Measurements from ENCODE around the gene MEX3D. TPM values are rescaled to one million over a fixed set of nuclear protein-coding genes. Genes with fewer than 3 reads are reported as not detected.

The MEX3D gene
- total and polyA plus RNA-seq, 4 donors: 0.92 to 9.1 (median 5.2) TPM

- TF ChIP-seq HNF4A (conservative IDR thresholded peaks at IDR 0.05): no peak
- no peak for TF ChIP-seq FOXA1 (IDR thresholded peaks at IDR 0.05)
- TF ChIP-seq EGR1 (IDR thresholded peaks at IDR 0.05; ENCODE audit: low read depth in 2 of 2): no peak
- TF ChIP-seq, protein P1, sequence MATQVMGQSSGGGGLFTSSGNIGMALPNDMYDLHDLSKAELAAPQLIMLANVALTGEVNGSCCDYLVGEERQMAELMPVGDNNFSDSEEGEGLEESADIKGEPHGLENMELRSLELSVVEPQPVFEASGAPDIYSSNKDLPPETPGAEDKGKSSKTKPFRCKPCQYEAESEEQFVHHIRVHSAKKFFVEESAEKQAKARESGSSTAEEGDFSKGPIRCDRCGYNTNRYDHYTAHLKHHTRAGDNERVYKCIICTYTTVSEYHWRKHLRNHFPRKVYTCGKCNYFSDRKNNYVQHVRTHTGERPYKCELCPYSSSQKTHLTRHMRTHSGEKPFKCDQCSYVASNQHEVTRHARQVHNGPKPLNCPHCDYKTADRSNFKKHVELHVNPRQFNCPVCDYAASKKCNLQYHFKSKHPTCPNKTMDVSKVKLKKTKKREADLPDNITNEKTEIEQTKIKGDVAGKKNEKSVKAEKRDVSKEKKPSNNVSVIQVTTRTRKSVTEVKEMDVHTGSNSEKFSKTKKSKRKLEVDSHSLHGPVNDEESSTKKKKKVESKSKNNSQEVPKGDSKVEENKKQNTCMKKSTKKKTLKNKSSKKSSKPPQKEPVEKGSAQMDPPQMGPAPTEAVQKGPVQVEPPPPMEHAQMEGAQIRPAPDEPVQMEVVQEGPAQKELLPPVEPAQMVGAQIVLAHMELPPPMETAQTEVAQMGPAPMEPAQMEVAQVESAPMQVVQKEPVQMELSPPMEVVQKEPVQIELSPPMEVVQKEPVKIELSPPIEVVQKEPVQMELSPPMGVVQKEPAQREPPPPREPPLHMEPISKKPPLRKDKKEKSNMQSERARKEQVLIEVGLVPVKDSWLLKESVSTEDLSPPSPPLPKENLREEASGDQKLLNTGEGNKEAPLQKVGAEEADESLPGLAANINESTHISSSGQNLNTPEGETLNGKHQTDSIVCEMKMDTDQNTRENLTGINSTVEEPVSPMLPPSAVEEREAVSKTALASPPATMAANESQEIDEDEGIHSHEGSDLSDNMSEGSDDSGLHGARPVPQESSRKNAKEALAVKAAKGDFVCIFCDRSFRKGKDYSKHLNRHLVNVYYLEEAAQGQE (IDR thresholded peaks at IDR 0.05): no peak
- TF ChIP-seq SP1 (IDR thresholded peaks at IDR 0.05): no peak
- no peak for TF ChIP-seq ZBTB33 (IDR thresholded peaks at IDR 0.05)
- TF ChIP-seq FOXA2 (IDR thresholded peaks at IDR 0.05): no peak
- no peak for TF ChIP-seq JUND (IDR thresholded peaks at IDR 0.05)
- TF ChIP-seq TAF1 (conservative IDR thresholded peaks at IDR 0.05): no peak
- TF ChIP-seq, protein P2, sequence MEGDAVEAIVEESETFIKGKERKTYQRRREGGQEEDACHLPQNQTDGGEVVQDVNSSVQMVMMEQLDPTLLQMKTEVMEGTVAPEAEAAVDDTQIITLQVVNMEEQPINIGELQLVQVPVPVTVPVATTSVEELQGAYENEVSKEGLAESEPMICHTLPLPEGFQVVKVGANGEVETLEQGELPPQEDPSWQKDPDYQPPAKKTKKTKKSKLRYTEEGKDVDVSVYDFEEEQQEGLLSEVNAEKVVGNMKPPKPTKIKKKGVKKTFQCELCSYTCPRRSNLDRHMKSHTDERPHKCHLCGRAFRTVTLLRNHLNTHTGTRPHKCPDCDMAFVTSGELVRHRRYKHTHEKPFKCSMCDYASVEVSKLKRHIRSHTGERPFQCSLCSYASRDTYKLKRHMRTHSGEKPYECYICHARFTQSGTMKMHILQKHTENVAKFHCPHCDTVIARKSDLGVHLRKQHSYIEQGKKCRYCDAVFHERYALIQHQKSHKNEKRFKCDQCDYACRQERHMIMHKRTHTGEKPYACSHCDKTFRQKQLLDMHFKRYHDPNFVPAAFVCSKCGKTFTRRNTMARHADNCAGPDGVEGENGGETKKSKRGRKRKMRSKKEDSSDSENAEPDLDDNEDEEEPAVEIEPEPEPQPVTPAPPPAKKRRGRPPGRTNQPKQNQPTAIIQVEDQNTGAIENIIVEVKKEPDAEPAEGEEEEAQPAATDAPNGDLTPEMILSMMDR (IDR thresholded peaks at IDR 0.05; ENCODE audit: low read depth, low read length, missing input control): no peak
- no peak for TF ChIP-seq NR2F2 (IDR thresholded peaks at IDR 0.05)
- TF ChIP-seq HNF4G (IDR thresholded peaks at IDR 0.05): no peak
- TF ChIP-seq, protein P3, sequence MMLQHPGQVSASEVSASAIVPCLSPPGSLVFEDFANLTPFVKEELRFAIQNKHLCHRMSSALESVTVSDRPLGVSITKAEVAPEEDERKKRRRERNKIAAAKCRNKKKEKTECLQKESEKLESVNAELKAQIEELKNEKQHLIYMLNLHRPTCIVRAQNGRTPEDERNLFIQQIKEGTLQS (IDR thresholded peaks at IDR 0.05): no peak
- TF ChIP-seq, protein P4, sequence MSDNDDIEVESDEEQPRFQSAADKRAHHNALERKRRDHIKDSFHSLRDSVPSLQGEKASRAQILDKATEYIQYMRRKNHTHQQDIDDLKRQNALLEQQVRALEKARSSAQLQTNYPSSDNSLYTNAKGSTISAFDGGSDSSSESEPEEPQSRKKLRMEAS (IDR thresholded peaks at IDR 0.05): no peak
- TF ChIP-seq YY1 (IDR thresholded peaks at IDR 0.05): no peak
- TF ChIP-seq GABPA (IDR thresholded peaks at IDR 0.05 in 1 of 2, conservative IDR thresholded peaks at IDR 0.05 in 1 of 2): no peak
- no peak for TF ChIP-seq RAD21 (IDR thresholded peaks at IDR 0.05)
- no peak for TF ChIP-seq RXRA (IDR thresholded peaks at IDR 0.05)
- no peak overlapping the region for H3K27ac ChIP-seq (ENCODE audit: low read depth in 1 of 2, low read length in 2 of 2)
- H3K9me3 ChIP-seq (ENCODE audit: control insufficient read depth in 4 of 4, low read length in 3 of 4): no peaks in the 10 kb centered on the region
- H3K4me3 ChIP-seq (ENCODE audit: low read depth in 1 of 3, low read length in 3 of 3): no peak overlapping the region
- no peaks in the 10 kb centered on the region for H3K36me3 ChIP-seq (ENCODE audit: control insufficient read depth in 4 of 4, insufficient read depth in 3 of 4, low read depth in 1 of 4, low read length in 3 of 4)
- no peaks in the 10 kb centered on the region for H3K27me3 ChIP-seq (ENCODE audit: control insufficient read depth in 4 of 4, insufficient read depth in 4 of 4, low read length in 3 of 4)
- WGBS: 78% methylated on average over 23 of the region's 23 CpGs
- H3K9ac ChIP-seq (ENCODE audit: low read depth in 1 of 2, low read length in 2 of 2): no peak overlapping the region
- DNase-seq (ENCODE audit: low spot score): no peak
- H3K4me1 ChIP-seq (ENCODE audit: control insufficient read depth in 4 of 4, insufficient read depth in 4 of 4, low read length in 3 of 4): peaks cover 3 to 25% (median 11%) of the 10 kb centered on the region in 4 donors
These were observed 60.9 kb downstream of the MEX3D start for GRCh38 chr19:1507192-1507660.
